CD4-positive, alpha-beta T cell treated with Interleukin-6 for 4 hours (primary cell): Measurements from ENCODE around the gene ZNF804A.
"Not testable (repeated sequence)": the region's sequence is repeated elsewhere in the genome, so short reads cannot be mapped to it uniquely, and the experiment has no call there.

Experiments used
- DNase-seq: peaks from one replicate; pipeline ENCODE4 v3.0.0-alpha.2; 2020; ENCODE audit warnings: mixed read lengths

ZNF804A gene

DNA sequence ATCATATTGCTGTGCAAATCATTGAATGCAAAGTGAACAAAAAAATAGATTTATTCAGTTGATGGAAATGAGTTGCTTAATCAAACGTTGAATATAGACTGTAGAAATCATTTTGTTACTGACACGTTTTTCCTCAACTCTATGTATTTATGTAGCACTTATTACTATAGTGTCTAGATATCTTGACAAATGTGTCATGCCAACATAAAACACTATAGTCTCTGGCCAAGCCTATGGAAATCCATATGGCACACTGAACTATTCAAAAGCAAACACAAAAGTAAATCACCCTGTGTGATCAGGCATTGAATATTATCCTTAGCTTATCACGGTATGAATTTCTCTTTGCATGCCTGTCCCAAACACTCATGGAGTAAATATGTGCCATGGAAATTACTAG, 131.3 kb downstream of the ZNF804A start:
- DNase-seq: no peak

DNA sequence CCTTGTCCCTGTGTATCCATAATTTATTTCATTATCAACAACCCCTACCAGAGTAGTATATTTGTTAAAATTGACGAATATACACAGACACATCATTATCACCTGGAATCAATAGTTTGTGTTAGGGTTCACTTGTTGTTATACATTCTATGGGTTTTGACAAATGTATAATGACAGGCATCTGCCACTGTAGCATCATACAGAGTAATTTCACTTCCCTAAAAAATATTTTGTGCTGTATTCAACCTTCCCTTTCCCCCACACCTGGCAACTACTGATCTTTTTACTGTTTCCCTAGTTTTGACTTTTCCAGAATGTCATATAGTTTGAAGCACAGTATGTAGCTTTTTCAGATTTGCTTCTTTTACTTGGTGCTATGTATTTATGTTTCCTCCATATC, 132.0 kb downstream of the ZNF804A start:
- no peak for DNase-seq

DNA sequence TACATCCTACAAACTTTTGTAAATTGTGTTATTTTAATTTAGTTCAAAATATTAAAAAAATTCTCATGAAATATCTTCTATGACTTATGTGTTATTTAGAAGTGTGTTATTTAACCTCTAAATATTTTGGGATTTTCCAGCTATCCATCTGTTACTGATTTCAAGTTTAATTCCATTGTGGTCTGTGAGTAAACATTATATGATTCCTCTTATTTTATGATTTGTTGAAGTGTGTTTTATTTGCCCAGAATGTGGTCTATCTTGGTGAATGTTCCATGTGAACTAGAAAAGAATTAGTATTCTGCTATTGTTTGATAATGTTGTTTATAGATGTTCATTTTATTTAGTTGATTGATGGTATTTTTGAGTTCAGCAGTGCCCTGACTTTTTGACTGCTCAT, 136.0 kb downstream of the ZNF804A start:
- DNase-seq: no peak

DNA sequence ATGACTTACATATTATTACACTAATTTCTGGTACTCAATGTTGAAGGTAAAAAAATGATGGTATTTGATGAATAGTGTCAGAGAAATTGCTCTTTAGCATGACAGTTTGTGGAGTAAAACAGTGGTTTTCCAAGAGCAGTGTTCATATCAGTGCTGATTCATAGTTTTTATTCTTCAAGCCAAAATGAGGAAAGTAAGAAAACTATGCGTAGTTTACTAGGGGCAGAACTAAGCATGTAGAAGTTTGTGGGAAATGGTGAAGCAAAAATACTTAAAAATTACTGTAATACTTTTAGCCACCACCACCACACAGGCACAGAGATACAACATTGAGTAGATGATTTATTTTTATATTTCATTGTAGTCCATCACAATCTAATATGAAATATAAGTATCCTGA, 137.3 kb downstream of the ZNF804A start:
- no peak for DNase-seq

DNA sequence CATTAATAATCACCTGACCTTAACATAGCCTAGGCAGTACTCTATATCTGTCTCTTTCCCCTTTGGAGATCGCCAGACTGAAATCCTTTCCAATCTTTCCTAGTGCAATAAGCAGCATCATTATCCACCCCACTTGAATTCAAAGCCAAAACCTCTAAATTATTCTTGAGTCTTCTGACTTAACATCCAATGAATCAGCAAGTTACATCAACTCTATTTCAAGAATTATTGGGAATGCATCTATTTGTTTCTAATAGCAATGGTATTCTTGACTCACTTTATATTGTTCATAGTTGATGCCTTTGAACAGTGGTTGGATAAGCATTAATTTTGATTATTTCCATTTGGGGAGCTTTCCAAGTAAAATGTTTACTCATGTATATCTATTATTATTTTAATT, 144.8 kb downstream of the ZNF804A start:
- no peak for DNase-seq

DNA sequence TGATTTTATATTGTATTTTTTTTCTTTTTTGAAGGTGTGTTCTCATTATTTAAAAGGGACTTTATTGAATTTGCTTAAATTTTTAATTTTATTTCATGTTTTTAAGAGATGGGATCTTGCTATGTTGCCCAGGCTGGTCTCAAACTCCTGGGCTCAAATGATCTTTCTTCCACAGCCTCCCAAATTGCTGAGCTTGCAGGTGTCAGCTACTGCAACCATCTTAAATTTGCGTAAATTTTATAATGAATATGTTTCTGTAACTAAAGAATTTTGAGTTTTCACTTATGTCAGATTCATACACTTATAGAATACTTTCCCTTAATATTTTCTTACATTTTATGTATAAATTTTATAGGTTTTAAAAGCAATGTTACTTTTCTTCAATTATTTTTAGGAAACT, 157.8 kb downstream of the ZNF804A start:
- DNase-seq: no peak

DNA sequence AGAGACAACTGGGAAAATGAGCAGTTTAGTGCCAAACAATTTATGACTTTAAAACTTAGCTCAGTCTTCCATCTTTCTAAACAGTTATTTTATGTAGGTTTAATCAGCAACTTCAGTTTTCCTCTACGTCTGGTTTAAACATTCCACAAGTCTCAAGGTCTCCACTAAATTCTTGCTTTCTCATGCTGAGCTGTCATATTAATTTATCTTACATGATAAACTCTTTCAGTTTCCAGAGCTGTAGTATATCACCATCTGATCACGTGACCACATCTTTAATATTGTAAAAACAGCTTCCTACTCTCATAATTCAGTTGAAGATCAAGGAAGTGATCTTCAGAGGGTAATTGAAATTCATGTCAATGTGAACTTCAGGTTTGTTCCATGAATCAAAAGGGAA, 158.6 kb downstream of the ZNF804A start:
- no peak for DNase-seq

DNA sequence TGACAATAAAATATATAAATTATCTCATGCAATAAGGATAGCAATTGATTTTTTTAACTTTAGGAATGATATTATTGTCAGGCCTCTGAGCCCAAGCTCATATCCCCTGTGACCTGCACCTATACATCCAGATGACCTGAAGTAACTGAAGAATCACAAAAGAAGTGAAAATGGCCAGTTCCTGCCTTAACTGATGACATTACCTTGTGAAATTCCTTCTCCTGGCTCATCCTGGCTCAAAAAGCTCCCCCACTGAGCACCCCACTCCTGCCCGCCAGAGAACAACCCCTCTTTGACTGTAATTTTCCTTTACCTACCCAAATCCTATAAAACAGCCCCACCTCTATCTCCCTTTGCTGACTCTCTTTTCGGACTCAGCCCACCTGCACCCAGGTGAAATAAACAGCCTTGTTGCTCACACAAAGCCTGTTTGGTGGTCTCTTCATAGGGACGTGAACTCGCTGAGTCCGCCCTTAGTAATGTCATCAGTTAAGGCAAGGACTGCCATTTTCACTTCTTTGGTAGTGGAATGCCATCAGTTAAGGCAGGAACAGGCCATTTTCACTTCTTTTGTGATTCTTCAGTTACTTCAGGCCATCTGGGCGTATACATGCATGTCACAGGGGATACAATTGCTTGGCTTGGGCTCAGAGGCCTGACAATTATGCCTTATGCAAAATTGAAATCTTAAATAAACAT, 161.4 kb downstream of the ZNF804A start:
- DNase-seq: not testable (repeated sequence)

DNA sequence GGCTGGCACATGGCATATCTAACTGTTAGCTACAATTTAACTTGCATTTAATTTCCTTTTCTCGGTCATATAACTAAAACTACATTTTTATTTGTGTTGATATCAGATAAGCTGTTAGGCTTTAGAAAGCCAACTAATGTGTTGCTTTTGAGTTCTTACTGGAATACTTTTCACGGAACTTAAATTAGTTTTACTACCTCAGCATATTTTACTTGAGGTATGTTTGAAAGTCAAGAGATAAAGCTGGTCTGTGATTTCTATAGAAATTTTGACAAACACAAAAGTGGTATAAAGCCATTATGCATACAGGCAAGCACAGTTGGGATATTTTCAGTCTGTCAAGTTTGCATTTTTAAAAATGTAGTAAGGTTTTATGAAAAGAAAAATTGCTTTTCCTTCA, 162.6 kb downstream of the ZNF804A start:
- no peak for DNase-seq

DNA sequence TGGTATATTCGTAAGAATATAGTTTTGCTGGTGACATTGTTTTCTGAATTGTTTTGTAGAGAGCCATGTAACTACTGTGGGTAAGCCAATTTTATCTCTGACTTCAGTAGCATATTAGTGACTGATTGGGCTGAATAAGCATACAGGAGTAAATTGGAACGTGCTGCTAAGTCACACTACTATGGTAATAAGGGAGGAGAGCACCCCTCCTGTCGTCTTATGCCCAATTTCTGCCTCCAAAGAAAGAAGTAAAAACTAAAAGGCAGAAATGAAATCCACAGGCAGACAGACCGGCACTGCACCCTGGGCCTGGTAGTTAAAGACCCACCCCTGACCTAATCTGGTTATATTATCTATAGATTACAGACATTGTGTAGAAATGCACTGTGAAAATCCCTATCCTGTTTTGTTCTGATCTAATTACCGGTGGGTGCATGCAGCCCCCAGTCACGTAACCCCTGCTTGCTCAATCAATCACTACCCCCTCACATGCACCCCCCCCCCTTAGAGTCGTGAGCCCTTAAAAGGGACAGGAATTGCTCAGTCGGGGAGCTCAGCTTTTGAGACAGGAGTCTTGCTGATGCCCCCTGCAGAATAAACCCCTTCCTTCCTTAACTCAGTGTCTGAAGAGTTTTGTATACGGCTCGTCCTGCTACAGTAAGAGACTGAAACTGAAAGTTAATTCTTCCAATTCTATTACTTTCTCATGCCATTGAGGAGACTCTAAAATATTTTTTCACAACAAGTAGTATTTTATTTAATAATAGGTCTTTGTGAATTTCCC, 167.0 kb downstream of the ZNF804A start:
- no peak for DNase-seq

DNA sequence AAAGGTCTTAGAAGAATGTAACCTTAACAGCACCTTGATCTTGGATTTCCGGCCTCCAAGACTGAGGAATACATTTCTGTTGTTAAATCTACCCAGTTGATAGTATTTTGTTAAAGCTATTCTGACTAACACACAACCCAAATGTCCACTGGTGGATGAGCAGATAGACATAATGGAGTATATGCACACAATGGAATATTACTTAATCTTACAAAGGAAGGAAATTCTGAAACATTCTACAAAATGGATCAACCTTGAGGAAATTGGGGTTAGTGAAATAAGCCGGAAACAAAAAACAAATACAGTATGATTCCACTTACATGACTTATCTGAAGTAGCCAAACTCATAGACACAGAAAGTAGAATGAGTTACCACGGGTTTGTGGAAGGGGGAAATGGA, 168.7 kb downstream of the ZNF804A start:
- DNase-seq: no peak

DNA sequence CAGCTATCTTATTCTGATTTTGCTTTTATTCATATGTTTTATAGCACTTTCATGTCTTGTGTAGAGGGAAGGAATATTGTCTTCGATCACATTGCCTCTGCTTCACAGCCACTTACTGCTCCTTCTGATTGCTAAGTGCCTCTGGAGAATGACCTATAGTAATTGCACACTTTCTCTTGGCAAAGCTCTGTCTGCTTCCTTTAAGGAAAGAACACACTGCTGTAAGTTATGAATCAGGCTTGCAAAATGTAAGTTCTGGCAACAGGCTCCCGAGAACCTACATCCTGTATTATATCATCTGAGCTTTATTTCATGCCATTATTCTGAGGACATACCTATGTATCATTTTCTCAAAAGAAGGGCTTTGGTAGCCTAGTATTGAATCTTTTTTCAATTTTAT, 170.7 kb downstream of the ZNF804A start:
- no peak for DNase-seq

DNA sequence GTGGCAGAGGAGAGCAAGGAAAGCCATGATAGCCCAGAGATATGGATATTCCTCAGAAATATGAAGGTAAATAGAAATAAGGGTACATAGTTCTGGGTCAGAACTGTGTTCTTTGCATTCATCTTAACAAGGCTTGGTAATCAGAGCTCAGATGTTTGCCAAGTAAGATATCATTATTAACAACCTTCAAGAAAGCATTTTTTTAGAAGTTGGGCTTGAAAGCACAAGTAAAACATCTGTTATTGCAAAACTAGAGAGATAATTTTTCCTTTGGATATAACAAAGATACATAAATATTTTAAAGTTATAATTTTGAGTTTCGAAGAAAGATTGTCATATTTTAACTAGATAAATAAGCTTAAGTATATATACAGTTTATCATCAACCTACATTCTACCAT, 171.4 kb downstream of the ZNF804A start:
- DNase-seq: no peak

DNA sequence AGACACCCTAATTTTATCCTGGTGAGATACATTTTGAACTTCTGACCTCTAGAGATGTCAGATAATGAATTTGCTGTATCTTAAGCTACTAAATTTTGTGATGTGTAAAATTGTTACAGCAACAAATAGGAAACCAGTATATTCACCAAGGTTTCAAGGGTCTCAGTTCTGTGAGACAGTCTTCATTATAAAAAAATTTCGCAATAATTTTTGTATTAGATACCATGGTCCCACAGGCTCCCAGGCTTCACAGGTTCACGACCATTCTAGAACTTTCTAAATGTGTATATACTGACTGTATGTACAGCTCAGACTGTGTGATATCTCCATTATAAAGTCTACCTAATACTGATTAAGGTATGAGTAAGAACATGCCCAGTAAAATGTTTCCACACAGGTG, 181.4 kb downstream of the ZNF804A start:
- DNase-seq: no peak

DNA sequence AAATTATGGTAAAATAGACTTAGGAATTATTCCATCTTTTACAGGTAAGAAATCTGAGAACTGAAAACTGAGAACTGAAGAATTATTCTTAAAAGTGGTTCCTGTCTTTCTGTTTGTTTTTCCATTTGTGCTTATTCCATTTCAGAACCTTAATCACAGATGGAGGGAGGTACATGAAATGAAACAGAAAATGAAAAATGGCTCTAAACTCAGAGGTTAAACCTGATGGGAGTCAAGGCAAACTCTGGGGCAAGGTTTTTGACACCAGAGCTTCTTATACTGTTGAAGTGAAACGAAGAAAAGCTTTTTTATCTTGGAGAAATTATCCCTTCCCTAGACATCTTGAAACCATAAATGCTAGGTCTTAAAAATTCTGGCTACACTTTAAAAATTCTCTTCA, 182.1 kb downstream of the ZNF804A start:
- no peak for DNase-seq

DNA sequence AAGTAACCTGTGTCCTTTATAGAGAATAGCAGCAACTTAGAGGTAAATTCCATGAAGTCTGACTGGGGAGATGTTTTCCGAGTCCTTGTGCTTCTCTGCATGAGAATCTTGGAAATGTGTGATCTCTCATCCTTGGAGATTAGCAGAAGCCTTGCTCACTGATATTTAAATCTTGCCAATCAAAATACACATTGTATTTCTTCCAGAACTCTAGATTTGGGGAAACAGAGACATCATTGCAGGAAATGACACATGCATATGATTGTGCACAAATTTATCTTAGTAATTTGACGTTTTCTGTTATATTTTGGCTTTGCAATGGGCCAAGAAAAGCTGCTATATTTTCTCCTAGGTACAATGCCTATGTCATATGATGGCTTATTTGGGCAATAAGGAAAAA, 182.6 kb downstream of the ZNF804A start:
- no peak for DNase-seq

DNA sequence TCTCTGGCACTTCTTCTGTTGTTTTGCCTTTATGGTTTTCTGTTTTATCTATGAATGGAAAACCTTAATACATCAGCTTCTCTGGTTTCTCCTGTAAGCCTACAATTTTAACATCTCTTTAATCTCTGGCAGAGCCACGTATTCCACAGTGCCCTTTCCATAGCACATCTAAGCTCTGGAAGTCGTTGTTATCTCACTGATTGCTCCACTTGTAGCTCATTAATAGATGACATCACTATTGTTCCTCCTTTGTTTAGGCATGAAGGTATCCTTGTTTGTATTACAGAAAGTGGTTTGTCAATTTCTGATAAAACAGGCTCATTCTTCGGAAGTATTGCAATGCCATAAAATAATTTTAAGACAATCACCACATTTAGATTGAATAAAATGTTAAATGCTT, 185.2 kb downstream of the ZNF804A start:
- DNase-seq: no peak

DNA sequence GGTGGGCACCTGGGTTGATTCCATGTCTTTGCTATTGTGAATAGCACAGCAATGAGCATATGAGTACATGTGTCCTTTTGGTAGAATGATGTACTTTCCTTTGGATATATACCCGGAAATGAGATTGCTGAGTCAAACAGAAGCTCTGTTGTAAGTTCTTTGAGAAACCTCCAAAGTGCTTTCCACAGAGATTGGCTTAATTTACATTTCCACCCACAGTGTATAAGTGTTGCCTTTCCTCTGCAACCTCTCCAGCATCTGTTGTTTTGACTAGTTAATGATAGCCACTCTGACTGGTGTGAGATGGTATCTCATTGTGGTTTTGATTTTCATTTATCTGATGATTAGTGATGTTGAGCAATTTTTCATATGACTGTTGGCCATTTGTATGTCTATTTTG, 194.8 kb downstream of the ZNF804A start:
- no peak for DNase-seq

DNA sequence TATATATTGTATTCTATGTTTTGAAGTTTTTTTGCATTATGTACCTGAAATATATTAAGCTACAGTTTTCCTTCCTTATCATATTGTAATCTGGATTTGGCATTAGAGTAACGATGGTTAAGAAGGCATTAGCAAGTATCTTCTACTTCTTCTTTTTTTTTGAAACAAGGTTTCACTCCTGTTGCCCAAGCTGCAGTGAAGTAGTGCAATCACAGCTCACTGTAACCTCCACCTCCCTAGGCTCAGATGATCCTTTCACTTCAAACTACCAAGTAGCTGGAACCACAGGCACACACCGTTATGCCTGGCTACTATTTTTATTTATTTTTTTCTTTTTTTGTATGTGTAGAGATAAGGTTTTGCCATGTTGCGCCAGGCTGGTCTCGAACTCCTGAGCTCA, 201.1 kb downstream of the ZNF804A start:
- DNase-seq: no peak

DNA sequence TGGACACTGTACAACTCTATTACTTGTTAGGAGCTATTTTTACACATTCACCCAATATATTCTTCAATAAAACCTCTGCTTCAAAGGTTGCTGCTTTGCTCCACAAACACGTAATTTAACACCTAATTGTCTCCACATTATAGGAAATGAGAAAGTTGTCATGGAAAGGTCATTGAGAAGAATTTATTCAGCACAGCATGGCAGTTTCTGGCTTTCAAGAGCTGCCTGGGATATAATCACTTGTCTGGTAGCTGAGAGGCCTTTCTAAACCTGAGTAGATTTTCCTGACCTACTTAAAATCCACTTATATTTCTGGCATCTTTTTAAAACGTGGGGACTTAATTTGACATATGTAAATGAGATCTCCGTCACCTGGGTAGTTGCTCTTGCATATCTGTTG, 216.1 kb downstream of the ZNF804A start:
- DNase-seq: no peak

DNA sequence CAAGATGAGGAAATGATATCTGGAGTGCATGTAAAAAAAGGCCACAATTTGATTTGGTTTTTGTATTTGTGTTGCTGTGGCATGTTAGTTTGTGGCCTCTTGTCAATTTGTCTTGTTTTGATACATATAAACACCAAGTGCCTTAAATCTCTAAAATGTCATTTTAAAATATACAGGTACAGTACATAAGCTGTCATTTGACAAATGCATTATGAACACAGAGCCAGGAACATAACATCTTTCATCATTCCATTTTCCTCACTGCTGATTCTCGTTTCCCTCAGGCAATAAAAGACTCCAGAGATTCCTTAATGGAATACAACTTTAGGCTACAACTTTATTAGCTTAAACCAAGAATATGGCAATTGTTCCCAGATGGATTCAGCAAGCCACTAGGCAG, 217.5 kb downstream of the ZNF804A start:
- DNase-seq: no peak

DNA sequence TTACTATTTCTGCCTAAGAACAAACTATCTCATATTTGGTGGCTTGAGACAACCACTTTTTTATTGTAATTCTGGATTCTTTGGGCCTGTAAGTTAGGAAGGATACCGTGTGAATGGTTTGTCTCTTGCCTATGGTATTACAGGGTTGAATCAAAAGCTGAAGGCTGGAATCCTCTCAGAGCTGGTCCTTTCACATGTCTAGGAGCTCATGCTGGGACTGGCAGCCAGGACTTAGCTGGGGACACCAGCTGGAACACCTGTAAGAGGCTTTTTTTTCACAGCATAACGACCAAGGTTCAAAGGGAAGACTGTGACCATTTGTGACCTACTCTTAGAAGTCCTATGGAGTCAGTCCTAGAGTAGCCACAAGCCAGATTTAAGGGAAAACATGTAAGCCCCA, 226.3 kb downstream of the ZNF804A start:
- no peak for DNase-seq

DNA sequence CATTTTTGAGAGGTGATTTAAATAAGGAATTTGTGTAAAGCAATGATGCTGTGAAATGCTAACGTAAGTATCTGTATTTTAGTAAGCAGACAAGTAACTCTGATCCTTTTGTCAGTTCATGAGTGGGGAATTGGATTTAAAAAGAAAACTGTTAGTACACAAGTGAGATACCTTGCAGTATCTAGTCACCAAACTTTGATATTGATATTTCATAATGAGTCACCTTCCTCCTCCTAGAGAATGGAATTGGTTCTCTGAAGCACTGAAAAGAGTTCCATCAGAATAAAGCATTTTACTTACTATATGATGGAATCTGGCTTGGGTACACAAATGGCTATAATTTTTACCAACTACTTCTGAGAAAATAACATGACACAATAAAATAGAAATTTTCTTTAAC, 232.2 kb downstream of the ZNF804A start:
- no peak for DNase-seq

DNA sequence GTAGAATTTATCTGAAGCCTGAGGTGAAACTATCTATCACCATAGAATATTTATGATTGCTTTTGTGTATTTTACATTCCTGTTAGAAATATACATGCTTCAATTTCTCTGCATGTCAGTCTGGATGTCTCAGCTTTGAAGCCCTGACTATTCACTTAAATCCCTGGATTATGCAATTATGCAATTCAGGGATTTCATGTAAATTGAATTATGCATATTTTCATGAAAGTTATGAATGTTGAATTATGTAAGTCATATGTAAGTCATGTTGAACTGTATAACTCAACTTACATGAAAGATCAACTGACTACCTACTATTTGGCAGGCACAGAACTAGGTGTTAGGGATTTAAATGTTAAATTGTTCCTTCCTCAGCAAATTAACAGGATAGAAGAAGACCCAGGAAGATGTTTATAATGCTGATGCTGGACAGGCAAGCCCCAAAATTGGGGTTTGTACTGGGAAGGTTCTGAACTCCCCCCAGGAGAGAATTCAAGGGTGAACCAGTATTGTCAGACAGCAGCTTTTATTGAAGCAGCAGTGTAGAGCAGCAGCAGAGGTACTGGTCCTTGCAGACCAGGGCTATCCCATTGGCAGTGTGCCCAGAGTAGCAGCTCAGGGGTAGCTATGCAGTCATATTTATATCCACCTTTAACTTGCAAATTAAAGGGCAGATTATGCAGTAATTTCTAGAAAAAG, 236.5 kb downstream of the ZNF804A start:
- no peak for DNase-seq
